Activated T-helper 1 cell treated with anti-CD3 and anti-CD28 coated beads, Interleukin-12 subunit alpha, Interleukin-12 subunit beta, Interleukin-2, Interleukin-4 antibody, amounts not matched to agents 30 ng/mL and 10 ng/mL and 1 ng/mL, durations not matched to agents 14 hours and 24 hours and 36 hours (primary cell): Measurements from ENCODE around the gene EAF1. TPM values are rescaled to one million over a fixed set of nuclear protein-coding genes. Genes with fewer than 3 reads are reported as not detected.

Experiments
- DNase-seq: peaks from one replicate; pipeline ENCODE4 v3.0.0; 2021; ENCODE audit warnings: low spot score
- H3K27ac Mint-ChIP-seq: one replicate; pipeline ENCODE4 v1.8.0; 2021; ENCODE audit warnings: mild to moderate bottlenecking, mixed read lengths
- H3K27me3 Mint-ChIP-seq: one replicate; pipeline ENCODE4 v1.8.0; 2022; ENCODE audit warnings: mild to moderate bottlenecking, moderate library complexity, mixed read lengths; ENCODE audit not compliant: insufficient read depth
- H3K36me3 Mint-ChIP-seq: one replicate; pipeline ENCODE4 v1.8.0; 2021; ENCODE audit warnings: low read depth, mixed read lengths
- H3K4me1 Mint-ChIP-seq: one replicate; pipeline ENCODE4 v1.8.0; 2021; ENCODE audit warnings: low read depth, mixed read lengths
- H3K4me3 Mint-ChIP-seq: one replicate; pipeline ENCODE4 v1.8.0; 2021; ENCODE audit warnings: mild to moderate bottlenecking, moderate library complexity, mixed read lengths
- H3K9me3 Mint-ChIP-seq: one replicate; pipeline ENCODE4 v1.8.0; 2021; ENCODE audit warnings: mixed read lengths
- intact Hi-C: fragments of 100-400 bp; cut with micrococcal nuclease; formaldehyde crosslinking; loops from one replicate; pipeline ENCODE4 v1.15.1; 2024
- total RNA-seq: library from RNA; stranded (reverse); gene quantifications from 2 replicates; pipeline ENCODE4 v1.2.3, GENCODE V29; 2022

EAF1 gene
- total RNA-seq, 1 donor from 2014 or later, result 27.8 TPM

DNA sequence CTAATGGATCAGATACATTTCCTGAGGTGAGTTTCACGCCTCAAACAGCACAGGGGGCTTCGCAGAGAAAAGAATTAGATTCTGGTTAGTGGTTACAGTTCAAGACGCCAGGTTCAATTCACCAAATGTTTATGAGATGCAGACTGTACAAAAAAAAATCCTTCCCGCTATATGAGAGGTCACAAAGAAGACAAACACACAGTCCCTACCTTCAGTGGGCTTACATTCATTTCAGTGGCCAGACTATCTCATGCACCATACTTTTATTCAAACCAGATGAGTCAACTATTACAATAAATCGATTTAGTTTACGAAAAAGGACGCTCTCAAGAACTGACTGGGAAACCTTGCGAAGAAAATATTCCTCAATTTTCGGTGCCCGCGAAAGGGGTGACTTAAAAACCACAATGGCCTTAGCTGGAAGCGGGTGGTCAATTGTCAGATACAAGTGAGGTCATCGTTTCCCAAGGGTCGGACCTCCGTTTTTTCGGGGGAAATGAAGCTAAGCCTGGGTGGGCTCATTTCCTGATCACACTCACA lies 749 bp upstream of the EAF1 start:
- Mint-ChIP-seq H3K4me3 (peak overlapping the region; percentile 97), H3K27me3 (no peaks in the 10 kb centered on the region), H3K9me3 (no peaks in the 10 kb centered on the region), H3K4me1 (peaks cover 54% of the 10 kb centered on the region), H3K36me3 (peaks cover 32% of the 10 kb centered on the region), H3K27ac (peak overlapping the region; percentile 96)
- no peak for DNase-seq
- intact Hi-C loops, result loop anchor here (1.0 to 5.0 kb wide), 11 partner anchors 48 to 479 kb away; partner anchors contain the start of genes BTD, CAPN7, HACL1 and NR2C2

DNA sequence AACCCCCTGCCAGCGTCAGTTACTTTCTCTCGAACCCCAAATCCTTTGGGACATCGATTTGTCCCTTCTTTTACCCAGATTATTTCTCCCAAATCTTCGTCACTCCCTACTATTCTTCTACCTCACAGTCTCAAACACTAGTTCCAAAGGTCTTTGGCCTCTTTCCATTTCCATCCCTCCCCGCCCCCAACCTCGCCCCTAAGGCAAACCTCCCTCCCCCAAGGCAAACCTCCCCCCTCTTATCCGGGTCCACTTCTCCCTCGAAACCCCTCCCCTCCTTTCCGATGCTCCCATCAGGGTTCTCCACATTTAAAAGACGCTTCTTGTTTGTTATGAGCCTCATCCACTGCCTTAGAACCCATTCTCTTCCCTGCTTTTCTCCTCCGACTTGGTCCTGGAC lies 583 bp downstream of the EAF1 start:
- Mint-ChIP-seq H3K4me1 (peaks cover 61% of the 10 kb centered on the region), H3K36me3 (peaks cover 29% of the 10 kb centered on the region), H3K4me3 (peak overlapping the region; percentile 97), H3K9me3 (no peaks in the 10 kb centered on the region), H3K27ac (peak overlapping the region; percentile 96), H3K27me3 (no peaks in the 10 kb centered on the region)
- DNase-seq, result no peak
- intact Hi-C loops, result loop anchor here (1.0 to 5.0 kb wide), 12 partner anchors 50 to 481 kb away; partner anchors contain the start of genes BTD, CAPN7, HACL1 and NR2C2

DNA sequence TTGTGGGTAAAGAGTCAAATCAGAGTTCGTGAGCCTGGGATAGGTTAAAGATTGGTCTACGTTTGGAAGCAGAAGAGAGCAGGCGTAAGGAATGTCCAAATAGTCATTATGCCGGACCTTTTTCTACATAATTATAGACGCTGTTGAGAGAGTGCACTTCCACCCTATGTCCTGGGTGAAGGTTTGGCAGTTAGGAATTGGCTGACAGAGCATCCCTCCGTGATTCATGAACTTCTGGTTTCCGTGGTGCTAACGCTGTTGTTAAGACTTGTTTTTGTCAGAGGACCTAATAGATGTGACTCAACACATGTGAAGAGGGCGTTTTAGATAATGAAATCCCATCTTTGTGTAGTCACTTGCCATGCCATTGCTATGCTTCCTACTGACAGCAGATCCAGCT lies 1.1 kb downstream of the EAF1 start:
- Mint-ChIP-seq H3K4me3 (peak overlapping the region; percentile 97), H3K36me3 (peaks cover 33% of the 10 kb centered on the region), H3K27me3 (no peaks in the 10 kb centered on the region), H3K9me3 (no peaks in the 10 kb centered on the region), H3K4me1 (peaks cover 66% of the 10 kb centered on the region), H3K27ac (peak overlapping the region; percentile 96)
- DNase-seq, result no peak
- intact Hi-C loops, result loop anchor here (1.0 to 5.0 kb wide), 4 partner anchors 66 to 481 kb away; partner anchors contain the start of gene NR2C2

DNA sequence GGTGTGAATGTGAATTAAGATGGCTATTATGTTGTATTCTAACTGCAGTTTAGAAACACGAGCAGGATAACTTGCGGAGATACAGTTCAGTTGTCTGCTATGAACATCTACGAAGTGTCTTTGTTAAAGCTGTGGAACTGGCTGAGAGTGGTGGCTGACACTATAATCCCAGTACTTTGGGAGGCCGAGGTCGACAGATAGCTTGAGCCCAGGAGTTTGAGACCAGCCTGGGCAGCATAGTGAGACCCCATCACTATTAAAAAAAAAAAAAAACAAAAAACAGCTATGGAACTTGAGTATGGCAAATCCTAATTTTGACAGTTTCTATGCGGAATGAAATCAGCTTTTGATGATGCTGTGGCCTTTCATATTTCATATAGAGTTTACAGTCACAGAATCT lies 1.7 kb downstream of the EAF1 start:
- no peaks in the 10 kb centered on the region for H3K27me3 Mint-ChIP-seq
- peaks cover 66% of the 10 kb centered on the region for H3K4me1 Mint-ChIP-seq
- no peaks in the 10 kb centered on the region for H3K9me3 Mint-ChIP-seq
- intact Hi-C loops, result loop anchor here (5.0 kb wide), 3 partner anchors 67 to 482 kb away; partner anchors contain the start of gene NR2C2
- no peak for DNase-seq
- H3K27ac Mint-ChIP-seq, result peak overlapping the region; percentile 96
- peak overlapping the region; percentile 97 for H3K4me3 Mint-ChIP-seq
- peaks cover 36% of the 10 kb centered on the region for H3K36me3 Mint-ChIP-seq

DNA sequence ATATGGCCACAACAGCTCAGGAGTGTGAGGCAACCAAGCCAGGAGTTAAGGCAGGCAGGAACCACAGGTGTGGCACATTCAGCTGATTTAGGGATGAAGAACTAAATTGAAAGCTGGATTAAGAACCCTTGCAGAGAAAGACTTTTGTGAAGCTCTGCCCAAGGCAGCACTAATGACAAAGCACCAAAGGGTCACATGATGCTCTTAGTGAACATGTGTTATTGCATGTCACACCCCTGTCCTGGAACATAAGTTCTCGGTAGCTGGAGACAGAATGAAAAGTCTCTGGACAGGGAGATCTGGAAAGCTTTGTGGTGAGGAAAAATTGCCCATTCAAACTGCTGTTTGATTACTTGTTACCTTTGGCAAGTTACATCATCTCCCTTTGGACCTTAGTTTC lies 3.2 kb downstream of the EAF1 start:
- H3K36me3 Mint-ChIP-seq, result peaks cover 34% of the 10 kb centered on the region
- intact Hi-C loops, result no loop called here
- peaks cover 53% of the 10 kb centered on the region for H3K4me1 Mint-ChIP-seq
- H3K9me3 Mint-ChIP-seq, result no peaks in the 10 kb centered on the region
- H3K27me3 Mint-ChIP-seq, result no peaks in the 10 kb centered on the region
- DNase-seq, result no peak
- H3K4me3 Mint-ChIP-seq, result peak overlapping the region; percentile 20
- H3K27ac Mint-ChIP-seq, result no peak overlapping the region

DNA sequence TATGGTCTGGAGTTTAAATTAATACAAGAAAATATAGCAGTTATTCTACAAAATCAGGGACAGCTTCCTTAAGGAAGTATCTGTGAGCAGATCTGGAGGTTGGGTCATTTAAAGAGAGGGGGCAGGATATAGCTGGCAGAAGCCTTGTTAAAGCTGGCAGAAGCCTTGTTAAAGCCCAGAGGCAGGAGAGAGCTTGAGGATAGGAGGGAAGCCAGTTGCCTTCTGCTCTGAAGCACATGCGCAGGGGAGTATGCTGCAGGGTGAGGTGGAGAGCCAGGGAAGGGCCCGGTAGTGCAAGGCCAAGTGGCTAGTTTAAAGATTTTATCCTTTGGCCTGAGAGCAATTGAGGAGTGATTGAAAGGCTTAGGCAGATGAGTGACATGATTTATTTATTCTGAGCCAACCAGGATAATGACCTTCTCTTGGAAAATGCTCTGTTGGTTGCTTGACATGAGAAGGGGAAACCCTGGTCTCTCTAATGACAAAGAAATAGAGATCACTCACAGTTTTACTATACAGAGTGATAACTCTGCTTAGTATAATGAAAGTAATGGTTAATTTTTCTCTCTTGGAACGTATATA lies 3.9 kb downstream of the EAF1 start:
- DNase-seq, result no peak
- Mint-ChIP-seq H3K9me3 (no peaks in the 10 kb centered on the region), H3K27ac (no peak overlapping the region), H3K4me1 (peaks cover 45% of the 10 kb centered on the region), H3K27me3 (no peaks in the 10 kb centered on the region), H3K4me3 (no peak overlapping the region), H3K36me3 (peaks cover 35% of the 10 kb centered on the region)
- intact Hi-C loops, result no loop called here

DNA sequence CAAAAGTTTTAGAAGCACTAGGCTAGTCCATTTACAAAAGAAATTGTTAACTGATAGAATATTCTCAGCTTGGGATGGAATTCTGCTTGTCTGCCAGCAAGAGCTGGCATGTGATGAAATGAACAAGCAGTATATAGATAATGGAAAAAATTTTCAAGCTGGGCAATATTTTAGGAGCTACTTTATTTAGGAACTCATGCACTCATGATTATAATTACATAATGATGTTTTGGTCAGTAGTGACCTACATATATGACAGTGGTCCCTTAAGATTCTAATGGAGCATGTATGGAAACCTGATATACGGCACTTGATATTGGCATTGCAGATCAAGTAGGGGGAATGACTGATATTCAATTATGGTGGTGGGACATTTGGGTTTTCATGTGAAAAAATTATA lies 6.1 kb downstream of the EAF1 start:
- Mint-ChIP-seq H3K4me3 (no peak overlapping the region), H3K9me3 (no peaks in the 10 kb centered on the region), H3K4me1 (peaks cover 32% of the 10 kb centered on the region), H3K27me3 (no peaks in the 10 kb centered on the region), H3K27ac (no peak overlapping the region), H3K36me3 (peaks cover 41% of the 10 kb centered on the region)
- intact Hi-C loops, result no loop called here
- DNase-seq, result no peak

DNA sequence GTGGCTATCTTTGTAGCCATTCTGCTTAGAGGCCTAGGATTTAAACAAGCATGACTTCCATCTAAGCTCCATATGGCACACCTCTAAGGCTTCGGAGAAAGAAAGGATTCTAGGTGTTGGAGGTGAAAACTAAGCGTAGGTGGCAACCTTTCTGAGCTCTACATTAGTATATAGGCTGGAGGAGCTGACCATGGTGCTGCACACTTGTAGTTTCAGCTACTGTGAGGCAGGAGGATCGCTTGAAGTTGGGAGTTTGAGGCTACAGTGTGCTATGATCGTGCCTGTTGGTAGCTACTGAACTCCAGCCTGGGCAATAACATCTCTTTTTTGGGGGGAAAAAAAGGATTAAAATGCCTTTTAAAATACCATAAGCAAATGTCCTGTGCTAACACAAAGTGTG lies 7.4 kb downstream of the EAF1 start:
- Mint-ChIP-seq H3K4me3 (no peak overlapping the region), H3K9me3 (no peaks in the 10 kb centered on the region), H3K4me1 (peaks cover 31% of the 10 kb centered on the region), H3K36me3 (peaks cover 50% of the 10 kb centered on the region), H3K27ac (no peak overlapping the region), H3K27me3 (no peaks in the 10 kb centered on the region)
- DNase-seq, result no peak
- intact Hi-C loops, result no loop called here

DNA sequence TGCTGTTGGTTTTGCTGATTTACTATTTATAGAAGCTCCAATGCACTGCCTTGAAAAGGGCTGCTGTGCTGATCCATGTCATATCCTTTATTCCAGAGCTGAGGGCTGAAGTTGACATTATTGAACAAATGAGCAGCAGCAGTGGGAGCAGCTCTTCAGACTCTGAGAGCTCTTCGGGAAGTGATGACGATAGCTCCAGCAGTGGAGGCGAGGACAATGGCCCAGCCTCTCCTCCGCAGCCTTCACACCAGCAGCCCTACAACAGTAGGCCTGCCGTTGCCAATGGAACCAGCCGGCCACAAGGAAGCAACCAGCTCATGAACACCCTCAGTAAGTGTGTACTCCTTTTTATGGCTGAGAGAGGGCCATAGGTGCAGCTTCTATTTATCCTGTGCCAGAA lies 8.8 kb downstream of the EAF1 start:
- Mint-ChIP-seq H3K27me3 (no peaks in the 10 kb centered on the region), H3K27ac (no peak overlapping the region), H3K36me3 (peaks cover 58% of the 10 kb centered on the region), H3K4me3 (no peak overlapping the region), H3K4me1 (peaks cover 38% of the 10 kb centered on the region), H3K9me3 (no peaks in the 10 kb centered on the region)
- intact Hi-C loops, result no loop called here
- no peak for DNase-seq

DNA sequence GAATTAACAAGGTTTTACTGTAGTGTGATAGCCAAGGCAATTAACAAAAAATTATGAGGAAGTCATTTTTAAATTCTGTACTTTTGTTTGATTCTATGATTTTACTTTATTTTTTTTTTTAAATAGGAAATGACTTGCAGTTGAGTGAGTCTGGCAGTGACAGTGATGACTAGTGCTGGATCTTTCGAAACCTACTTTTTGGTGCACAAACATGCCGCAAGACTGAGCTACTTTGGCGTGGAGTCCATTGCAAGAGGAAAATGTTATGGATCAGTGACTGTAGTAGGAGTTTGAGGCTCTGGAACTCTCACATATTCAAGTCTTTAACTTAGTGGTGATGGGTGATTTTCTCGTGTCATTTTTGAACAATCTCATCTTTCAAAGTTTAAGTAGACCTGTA lies 11.6 kb downstream of the EAF1 start:
- no peaks in the 10 kb centered on the region for H3K9me3 Mint-ChIP-seq
- intact Hi-C loops, result no loop called here
- no peak overlapping the region for H3K4me3 Mint-ChIP-seq
- no peak for DNase-seq
- H3K36me3 Mint-ChIP-seq, result peaks cover 66% of the 10 kb centered on the region
- H3K4me1 Mint-ChIP-seq, result peaks cover 33% of the 10 kb centered on the region
- no peaks in the 10 kb centered on the region for H3K27me3 Mint-ChIP-seq
- no peak overlapping the region for H3K27ac Mint-ChIP-seq

DNA sequence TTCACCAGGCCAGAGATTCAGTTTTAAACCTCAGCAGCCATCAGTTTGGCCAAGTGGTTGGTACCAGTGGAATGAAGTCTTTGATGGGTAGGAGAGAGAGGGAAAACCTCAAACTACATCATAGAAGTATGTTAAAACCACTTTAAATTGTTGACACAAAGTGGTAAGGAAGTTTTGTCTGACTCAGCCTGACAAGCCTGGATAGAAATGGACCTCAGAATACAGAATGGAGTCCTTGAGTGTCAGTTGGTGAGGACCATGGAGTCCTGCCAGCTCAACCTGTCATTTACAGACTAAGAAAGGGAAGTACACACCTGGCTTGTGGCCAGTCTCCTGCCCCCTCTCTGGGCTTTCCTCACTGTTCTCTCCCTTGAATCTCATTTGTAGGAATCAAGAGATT lies 12.1 kb downstream of the EAF1 start:
- intact Hi-C loops, result no loop called here
- no peak for DNase-seq
- Mint-ChIP-seq H3K27ac (no peak overlapping the region), H3K9me3 (no peaks in the 10 kb centered on the region), H3K4me1 (peaks cover 33% of the 10 kb centered on the region), H3K27me3 (no peaks in the 10 kb centered on the region), H3K36me3 (peaks cover 67% of the 10 kb centered on the region), H3K4me3 (no peak overlapping the region)

DNA sequence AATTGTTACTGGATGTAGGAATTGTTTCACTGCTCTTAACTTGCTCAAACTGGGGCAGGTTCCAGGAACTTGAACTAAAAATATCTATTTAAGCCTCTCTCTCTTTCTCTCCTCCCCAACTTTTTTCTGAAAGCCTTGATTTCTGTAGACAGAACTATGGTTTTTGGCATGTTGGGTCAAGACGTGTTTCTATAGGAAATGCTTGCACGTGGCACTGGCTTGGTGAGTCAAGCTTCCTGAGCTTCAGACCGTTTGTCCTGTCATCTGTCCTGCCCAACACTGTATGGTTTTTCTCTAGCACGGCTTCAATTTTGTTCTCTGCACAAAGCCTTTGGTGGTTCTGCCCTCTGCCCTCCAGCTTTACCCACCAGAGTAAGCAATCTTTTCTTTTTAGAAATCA lies 13.5 kb downstream of the EAF1 start:
- Mint-ChIP-seq H3K4me1 (peaks cover 33% of the 10 kb centered on the region), H3K4me3 (no peak overlapping the region), H3K9me3 (no peaks in the 10 kb centered on the region), H3K27ac (no peak overlapping the region), H3K36me3 (peaks cover 68% of the 10 kb centered on the region), H3K27me3 (no peaks in the 10 kb centered on the region)
- intact Hi-C loops, result no loop called here
- DNase-seq, result no peak

DNA sequence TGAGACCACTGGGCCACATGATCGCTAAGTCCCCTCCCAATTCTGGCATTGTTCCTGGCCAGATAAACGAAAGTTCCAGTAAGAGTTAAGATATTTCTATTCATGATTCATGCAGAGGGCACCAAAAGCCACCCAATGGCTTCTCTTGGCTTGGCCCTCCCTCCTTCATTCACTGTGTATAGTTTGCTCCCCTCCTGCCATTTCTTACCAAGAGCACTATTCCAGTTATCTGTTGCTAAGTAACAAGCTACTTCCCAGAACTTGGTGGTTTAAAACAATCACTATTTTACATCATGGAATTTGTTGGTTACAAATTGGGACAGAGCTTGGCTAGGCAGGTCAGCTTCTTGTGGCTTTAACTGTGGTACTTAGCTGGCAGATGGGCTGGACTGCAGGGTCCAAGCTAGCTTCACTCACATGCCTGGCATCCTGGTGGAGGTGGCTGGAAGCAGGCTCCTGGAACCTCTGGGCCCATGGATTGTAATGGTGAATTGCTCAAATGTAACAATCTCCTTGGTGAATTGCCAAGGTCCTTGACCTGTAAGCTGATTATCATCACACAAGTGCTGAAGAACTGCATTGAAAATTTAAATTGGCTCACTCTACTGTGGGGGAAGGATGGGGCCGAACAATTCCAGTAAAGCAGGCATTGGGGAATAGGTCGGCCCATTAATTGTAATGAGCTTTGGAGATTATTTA lies 16.6 kb downstream of the EAF1 start:
- peaks cover 29% of the 10 kb centered on the region for H3K4me1 Mint-ChIP-seq
- H3K4me3 Mint-ChIP-seq, result no peak overlapping the region
- no peaks in the 10 kb centered on the region for H3K9me3 Mint-ChIP-seq
- no peaks in the 10 kb centered on the region for H3K27me3 Mint-ChIP-seq
- intact Hi-C loops, result no loop called here
- DNase-seq, result no peak
- H3K36me3 Mint-ChIP-seq, result peaks cover 46% of the 10 kb centered on the region
- H3K27ac Mint-ChIP-seq, result no peak overlapping the region
